AG09319 (cell line): ENCODE results near the gene FBXO44.

ENCODE experiments used
- DNase-seq: peaks from one replicate; pipeline ENCODE4 v3.0.0-alpha.2; 2010; ENCODE audit warnings: low read depth; ENCODE audit errors: extremely low read depth
- CTCF ChIP-seq: IDR thresholded peaks from 2 replicates; pipeline ENCODE4 v1.5.1; 2011; ENCODE audit warnings: low read depth, mild to moderate bottlenecking, inconsistent platforms, low read length, moderate library complexity

The FBXO44 gene

GRCh38 chr1:11700601-11701467, 46.2 kb downstream of the FBXO44 start:
- no peak for DNase-seq

GRCh38 chr1:11701551-11701961, 46.9 kb downstream of the FBXO44 start:
- no peak for TF ChIP-seq CTCF
- no peak for DNase-seq

More at GRCh38 chr1:11700601-11701467, 46.2 kb downstream of the FBXO44 start:
- no peak for TF ChIP-seq CTCF

- no peak for TF ChIP-seq CTCF
- no peak for DNase-seq
Measured at GRCh38 chr1:11701981-11702803, 47.5 kb downstream of the FBXO44 start.

- no peak for TF ChIP-seq CTCF
- no peak for DNase-seq
Measured at GRCh38 chr1:11703357-11704193, 48.9 kb downstream of the FBXO44 start.

GRCh38 chr1:11704194-11704529, 49.5 kb downstream of the FBXO44 start:
- no peak for TF ChIP-seq CTCF
- no peak for DNase-seq

GRCh38 chr1:11704691-11705475, 50.2 kb downstream of the FBXO44 start:
- no peak for DNase-seq
- TF ChIP-seq CTCF = no peak
